ENCODE measurements around the gene SH3RF2. TPM values are rescaled to one million over a fixed set of nuclear protein-coding genes. Genes with fewer than 3 reads are reported as not detected.
"Not testable (repeated sequence)": the region's sequence is repeated elsewhere in the genome, so short reads cannot be mapped to it uniquely, and the experiment has no call there.

The SH3RF2 gene
- polyA plus RNA-seq, 4 donors: 1.8 to 6.1 (median 4.7) TPM

GRCh38 chr5:146070746-146071145 is 134.4 kb downstream of the SH3RF2 start:
- DNase-seq (ENCODE audit: low read depth in 4 of 4, low spot score in 3 of 4): no peak

- no peak for DNase-seq (ENCODE audit: low read depth in 4 of 4, low spot score in 3 of 4)
Observed at GRCh38 chr5:146071171-146071570, 134.8 kb downstream of the SH3RF2 start.

DNA sequence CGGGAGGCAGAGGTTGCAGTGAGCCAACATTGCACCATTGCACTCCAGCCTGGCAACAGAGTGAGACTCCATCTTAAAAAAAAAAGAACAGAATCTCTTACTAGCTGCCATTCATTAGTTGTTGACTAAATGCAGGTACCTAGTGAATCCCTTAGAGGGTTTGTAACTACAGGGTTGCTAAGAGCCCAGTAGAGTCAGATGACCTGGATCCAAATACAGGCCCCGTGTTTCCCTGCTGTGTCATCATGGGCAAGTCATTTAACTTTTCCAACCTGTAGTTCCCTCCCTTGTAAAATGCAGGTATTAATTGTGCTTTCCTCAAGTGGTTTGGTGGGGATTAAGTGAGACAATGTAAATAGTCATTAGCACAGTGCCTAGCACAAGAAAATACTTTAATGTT is 136.2 kb downstream of the SH3RF2 start:
- no peak for DNase-seq (ENCODE audit: low read depth in 4 of 4, low spot score in 3 of 4)

DNA sequence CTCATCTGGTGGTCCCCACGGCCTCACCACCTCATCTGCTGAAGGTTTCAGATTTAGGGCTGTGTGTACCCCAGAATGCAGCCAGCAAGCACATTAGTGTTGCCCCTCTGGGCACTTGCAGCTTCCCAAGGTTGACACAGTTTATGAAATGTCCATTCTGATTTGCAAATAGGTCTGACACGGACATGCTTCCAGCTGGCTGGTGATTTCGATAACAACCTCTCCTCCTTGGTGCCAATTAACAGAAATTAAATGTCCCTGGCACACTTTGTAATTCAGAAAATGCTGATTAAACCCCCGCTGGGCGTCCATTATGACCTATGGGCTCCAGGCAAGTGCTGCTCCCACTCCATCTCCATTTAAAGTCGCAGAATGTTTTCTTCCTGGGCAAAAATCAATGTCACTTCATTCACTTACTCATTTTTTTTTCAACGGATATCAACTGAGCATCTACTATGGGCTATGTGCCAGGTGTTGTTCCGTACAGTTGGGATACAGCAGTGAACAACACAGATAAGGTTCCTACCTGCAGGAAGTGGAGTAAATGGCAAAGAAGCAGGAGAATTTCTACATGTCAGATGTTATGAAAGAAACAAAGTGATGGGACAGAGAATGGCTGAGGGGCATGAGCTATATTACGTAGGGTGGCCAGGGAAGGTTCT is 137.0 kb downstream of the SH3RF2 start:
- no peak for DNase-seq (ENCODE audit: low read depth in 4 of 4, low spot score in 3 of 4)

GRCh38 chr5:146076028-146076427 is 139.7 kb downstream of the SH3RF2 start:
- DNase-seq (ENCODE audit: low read depth in 4 of 4, low spot score in 3 of 4): no peak

GRCh38 chr5:146076455-146076854 is 140.1 kb downstream of the SH3RF2 start:
- no peak for DNase-seq (ENCODE audit: low read depth in 4 of 4, low spot score in 3 of 4)

GRCh38 chr5:146078566-146078965 is 142.2 kb downstream of the SH3RF2 start:
- no peak for DNase-seq (ENCODE audit: low read depth in 4 of 4, low spot score in 3 of 4)

DNA sequence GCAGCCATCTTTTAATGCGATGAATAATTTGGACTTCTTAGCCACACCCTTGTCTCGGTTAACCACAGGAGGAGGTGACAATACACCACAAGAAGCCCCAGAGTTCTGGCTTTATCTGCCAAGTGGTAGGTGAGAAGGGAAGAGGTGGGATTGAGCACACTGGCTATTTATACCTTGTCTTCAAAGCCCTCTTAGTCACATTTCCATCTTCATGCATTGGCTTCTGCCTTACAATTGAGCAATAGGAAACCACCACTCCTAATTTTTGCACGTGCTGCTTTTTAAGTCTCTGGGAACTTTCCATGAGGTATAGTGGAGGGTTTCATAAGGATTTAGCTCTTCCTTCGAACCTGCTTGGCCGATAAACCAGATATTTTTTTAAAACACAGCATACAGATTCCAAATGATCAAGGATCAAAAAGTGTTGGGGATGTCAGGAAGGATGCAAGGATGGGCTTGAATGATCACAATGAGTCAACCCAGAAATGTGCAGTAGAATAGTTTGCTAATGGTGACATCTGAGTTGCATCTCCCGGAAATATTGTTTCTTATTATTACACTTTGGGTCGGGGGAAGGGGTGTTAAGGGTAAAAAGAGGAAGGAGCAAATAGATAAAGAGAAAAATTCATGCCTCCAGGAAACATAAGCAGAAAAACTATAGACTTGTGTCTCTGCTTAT is 143.5 kb downstream of the SH3RF2 start:
- DNase-seq (ENCODE audit: low read depth in 4 of 4, low spot score in 3 of 4): no peak

GRCh38 chr5:146081556-146081955 is 145.2 kb downstream of the SH3RF2 start:
- peak; percentile 27 to 58 (median 40) for DNase-seq (ENCODE audit: low read depth in 4 of 4, low spot score in 3 of 4)

DNA sequence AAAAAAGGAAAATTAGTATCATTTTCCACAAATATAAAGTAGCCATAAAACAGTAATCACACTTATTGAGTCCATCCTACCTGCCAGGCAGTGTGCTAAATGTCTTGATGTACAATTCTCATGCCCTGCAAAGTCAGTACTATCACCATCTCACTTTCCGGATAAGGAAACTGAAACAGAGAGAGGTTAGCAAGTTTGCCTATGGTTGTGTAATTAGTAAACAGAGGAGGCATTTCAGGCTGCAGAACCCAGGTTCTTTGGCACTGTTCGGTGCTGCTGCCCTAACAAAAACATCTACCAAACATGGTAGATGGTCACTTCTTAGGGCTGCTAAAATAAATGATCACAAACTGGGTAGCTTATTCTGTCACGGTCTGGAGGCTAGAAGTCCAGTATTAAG is 146.4 kb downstream of the SH3RF2 start:
- no peak for DNase-seq (ENCODE audit: low read depth in 4 of 4, low spot score in 3 of 4)

DNA sequence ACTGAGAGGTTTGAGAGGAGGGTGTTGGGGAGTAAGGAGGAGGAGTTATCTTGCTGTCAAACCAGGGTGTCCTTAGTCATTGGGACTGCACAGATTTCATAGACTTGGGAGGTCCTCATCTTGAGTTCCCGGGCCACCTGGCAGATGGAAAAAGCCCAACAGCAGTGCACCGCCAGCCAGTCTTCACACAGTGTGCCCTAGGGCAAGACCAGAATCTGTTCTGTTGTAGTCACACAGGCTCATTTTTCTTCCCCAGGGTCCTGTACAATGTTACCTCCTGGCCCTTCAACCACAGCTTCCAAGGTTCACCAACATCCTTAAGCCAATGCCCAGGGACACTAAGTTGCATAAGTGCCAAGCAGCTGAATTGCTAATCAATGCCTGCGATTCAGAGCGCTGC is 148.0 kb downstream of the SH3RF2 start:
- DNase-seq (ENCODE audit: low read depth in 4 of 4, low spot score in 3 of 4): no peak

GRCh38 chr5:146088098-146088497 is 151.7 kb downstream of the SH3RF2 start:
- no peak for DNase-seq (ENCODE audit: low read depth in 4 of 4, low spot score in 3 of 4)

- no peak for DNase-seq (ENCODE audit: low read depth in 4 of 4, low spot score in 3 of 4)
Observed at GRCh38 chr5:146089287-146089686, 152.9 kb downstream of the SH3RF2 start.

GRCh38 chr5:146091881-146092280 is 155.5 kb downstream of the SH3RF2 start:
- DNase-seq (ENCODE audit: low read depth in 4 of 4, low spot score in 3 of 4): no peak

DNA sequence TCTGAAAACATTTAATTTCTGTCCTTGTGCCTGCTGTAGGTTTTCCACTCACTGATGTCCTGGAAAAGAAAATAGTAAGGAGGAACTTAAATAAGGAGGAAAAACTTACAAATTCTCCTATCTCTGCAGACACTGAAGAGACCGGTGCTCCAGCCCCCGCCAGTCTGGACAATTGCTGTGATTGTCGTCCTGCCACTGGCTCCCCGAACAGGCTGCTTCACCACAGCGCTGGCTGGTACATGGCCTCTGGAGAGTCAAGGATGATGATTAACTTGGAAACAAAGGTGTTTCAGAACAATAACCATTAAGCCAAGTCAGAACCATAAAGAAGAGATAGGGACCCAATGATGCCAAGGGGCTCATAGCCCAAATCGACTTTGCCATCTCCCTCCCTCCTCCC is 161.7 kb downstream of the SH3RF2 start:
- DNase-seq (ENCODE audit: low read depth in 4 of 4, low spot score in 3 of 4): no peak

- no peak for DNase-seq (ENCODE audit: low read depth in 4 of 4, low spot score in 3 of 4)
Observed at GRCh38 chr5:146101646-146102045, 165.3 kb downstream of the SH3RF2 start.

- no peak for DNase-seq (ENCODE audit: low read depth in 4 of 4, low spot score in 3 of 4)
Observed at GRCh38 chr5:146103594-146103993, 167.2 kb downstream of the SH3RF2 start.

GRCh38 chr5:146105477-146105876 is 169.1 kb downstream of the SH3RF2 start, which contains the start of gene PLAC8L1:
PLAC8L1 (minus strand) TSS chr5:146105577; CDS start chr5:146104311, 1,266 bp downstream.
- DNase-seq (ENCODE audit: low read depth in 4 of 4, low spot score in 3 of 4): no peak

- DNase-seq (ENCODE audit: low read depth in 4 of 4, low spot score in 3 of 4): no peak
Observed at GRCh38 chr5:146107901-146108300, 171.5 kb downstream of the SH3RF2 start.

- not testable (repeated sequence) for DNase-seq (ENCODE audit: low read depth in 4 of 4, low spot score in 3 of 4)
Observed at GRCh38 chr5:146108870-146109269, 172.5 kb downstream of the SH3RF2 start.

GRCh38 chr5:146109379-146109778 is 173.0 kb downstream of the SH3RF2 start:
- DNase-seq (ENCODE audit: low read depth in 4 of 4, low spot score in 3 of 4): no peak

- no peak for DNase-seq (ENCODE audit: low read depth in 4 of 4, low spot score in 3 of 4)
Observed at GRCh38 chr5:146111409-146111808, 175.0 kb downstream of the SH3RF2 start.

Measured in left renal pelvis (tissue), 4 donors.